Loucy (cell line): ENCODE results near the gene PTPRN2.

Experiments
- H2AFZ ChIP-seq: fragments of 200-600 bp; sonication (generic); 2 replicates; pipeline ENCODE4 v1.6.0; 2016; ENCODE audit warnings: antibody characterized with exemption, mild to moderate bottlenecking, low read length, moderate library complexity
- H3F3A ChIP-seq: fragments of 200-600 bp; 2 replicates; pipeline ENCODE4 v1.6.0; 2016; ENCODE audit warnings: antibody characterized with exemption, low read depth, mild to moderate bottlenecking
- H3K27me3 ChIP-seq: fragments of 200-600 bp; sonication (generic); 2 replicates; pipeline ENCODE4 v1.6.1; 2014; ENCODE audit warnings: low read length, mild to moderate bottlenecking; ENCODE audit not compliant: insufficient read depth, poor library complexity, severe bottlenecking
- H3K36me3 ChIP-seq: fragments of 200-600 bp; sonication (generic); 2 replicates; pipeline ENCODE4 v1.6.1; 2016; ENCODE audit warnings: low read length; ENCODE audit not compliant: insufficient read depth
- H3K4me1 ChIP-seq: fragments of 200-600 bp; sonication (generic); 2 replicates; pipeline ENCODE4 v1.5.1; 2014; ENCODE audit warnings: low read length, mild to moderate bottlenecking; ENCODE audit not compliant: insufficient read depth, poor library complexity, severe bottlenecking
- H3K4me2 ChIP-seq: fragments of 200-600 bp; sonication (generic); 2 replicates; pipeline ENCODE4 v1.6.0; 2014; ENCODE audit warnings: antibody characterized with exemption, low read length, low read depth, mild to moderate bottlenecking; ENCODE audit not compliant: poor library complexity, severe bottlenecking
- H3K4me3 ChIP-seq: fragments of 200-600 bp; sonication (generic); 2 replicates; pipeline ENCODE4 v1.5.1; 2014; ENCODE audit warnings: low read length, mild to moderate bottlenecking, mixed read lengths; ENCODE audit not compliant: poor library complexity, severe bottlenecking
- H3K79me2 ChIP-seq: fragments of 200-600 bp; sonication (generic); 2 replicates; pipeline ENCODE4 v1.6.1; 2014; ENCODE audit warnings: low read length; ENCODE audit not compliant: insufficient read depth
- H3K9ac ChIP-seq: fragments of 200-600 bp; sonication (generic); 2 replicates; pipeline ENCODE4 v1.6.0; 2014; ENCODE audit warnings: mild to moderate bottlenecking, low read depth, low read length, moderate library complexity; ENCODE audit not compliant: poor library complexity, severe bottlenecking
- H3K9me2 ChIP-seq: fragments of 200-600 bp; sonication (generic); replicated peaks from 2 replicates; pipeline ENCODE4 v1.6.1; 2016; ENCODE audit warnings: low read depth, low read length, mixed read lengths
- H3K9me3 ChIP-seq: fragments of 200-600 bp; sonication (generic); 2 replicates; pipeline ENCODE4 v1.6.1; 2014; ENCODE audit warnings: mild to moderate bottlenecking, antibody characterized with exemption, low read length, low read depth; ENCODE audit not compliant: insufficient read depth
- H4K20me1 ChIP-seq: fragments of 200-600 bp; sonication (generic); 2 replicates; pipeline ENCODE4 v1.6.0; 2014; ENCODE audit warnings: antibody characterized with exemption, low read length, mild to moderate bottlenecking; ENCODE audit not compliant: insufficient read depth, poor library complexity, severe bottlenecking
- CTCF ChIP-seq: fragments of 200-600 bp; sonication (generic); conservative IDR thresholded peaks from 2 replicates; pipeline ENCODE4 v1.5.1; 2014; ENCODE audit warnings: mild to moderate bottlenecking, antibody characterized with exemption, low read length
- EZH2phosphoT487 ChIP-seq: fragments of 200-600 bp; IDR thresholded peaks from 2 replicates; pipeline ENCODE4 v1.6.1; 2018; ENCODE audit warnings: antibody characterized with exemption, mild to moderate bottlenecking, moderate library complexity, borderline replicate concordance

The PTPRN2 gene

GRCh38 chr7:157775021-157775559, 812.5 kb downstream of the PTPRN2 start:
- no peaks in the 10 kb centered on the region for H3K9me2 ChIP-seq
- no peak overlapping the region for H3K9ac ChIP-seq
- H4K20me1 ChIP-seq = no peaks in the 10 kb centered on the region
- no peaks in the 10 kb centered on the region for H3K27me3 ChIP-seq
- no peak overlapping the region for H3K4me2 ChIP-seq
- H3K79me2 ChIP-seq = no peaks in the 10 kb centered on the region
- H3K36me3 ChIP-seq = no peaks in the 10 kb centered on the region
- no peak overlapping the region for H3K4me3 ChIP-seq
- no peaks in the 10 kb centered on the region for H3K4me1 ChIP-seq
- no peak for TF ChIP-seq EZH2phosphoT487
- no peak for TF ChIP-seq CTCF
- no peak overlapping the region for H2AFZ ChIP-seq
- H3K9me3 ChIP-seq = peaks cover 9% of the 10 kb centered on the region; the same call in 1 of the 2 replicates
- H3F3A ChIP-seq = no peaks in the 10 kb centered on the region

GRCh38 chr7:157774495-157774894, 813.1 kb downstream of the PTPRN2 start:
- no peaks in the 10 kb centered on the region for H3K36me3 ChIP-seq
- H3F3A ChIP-seq = no peaks in the 10 kb centered on the region
- TF ChIP-seq EZH2phosphoT487 = no peak
- no peak for TF ChIP-seq CTCF
- no peaks in the 10 kb centered on the region for H3K79me2 ChIP-seq
- H3K4me1 ChIP-seq = no peaks in the 10 kb centered on the region
- no peak overlapping the region for H3K4me2 ChIP-seq
- no peak overlapping the region for H3K9ac ChIP-seq
- peaks cover 9% of the 10 kb centered on the region; the same call in 1 of the 2 replicates for H3K9me3 ChIP-seq
- no peak overlapping the region for H2AFZ ChIP-seq
- no peaks in the 10 kb centered on the region for H3K9me2 ChIP-seq
- H4K20me1 ChIP-seq = no peaks in the 10 kb centered on the region
- H3K27me3 ChIP-seq = no peaks in the 10 kb centered on the region
- no peak overlapping the region for H3K4me3 ChIP-seq

GRCh38 chr7:157773361-157773760, 814.3 kb downstream of the PTPRN2 start:
- no peaks in the 10 kb centered on the region for H3K79me2 ChIP-seq
- no peak for TF ChIP-seq CTCF
- TF ChIP-seq EZH2phosphoT487 = no peak
- peaks cover 8% of the 10 kb centered on the region; the same call in 1 of the 2 replicates for H3K9me3 ChIP-seq
- H3F3A ChIP-seq = no peaks in the 10 kb centered on the region
- H4K20me1 ChIP-seq = no peaks in the 10 kb centered on the region
- no peak overlapping the region for H3K4me3 ChIP-seq
- no peak overlapping the region for H2AFZ ChIP-seq
- H3K9ac ChIP-seq = no peak overlapping the region
- H3K4me1 ChIP-seq = no peaks in the 10 kb centered on the region
- no peaks in the 10 kb centered on the region for H3K27me3 ChIP-seq
- no peak overlapping the region for H3K4me2 ChIP-seq
- no peaks in the 10 kb centered on the region for H3K9me2 ChIP-seq
- no peaks in the 10 kb centered on the region for H3K36me3 ChIP-seq
